HL-60/S4 treated with retinoic acid at 250 ng/mL for 4 days and 3 days (cell line): ENCODE results near the gene SGIP1.

Experiments used
- in situ Hi-C: fragments of 300-500 bp; cut with MboI; formaldehyde crosslinking; loops from 2 replicates; pipeline ENCODE4 v1.7.0; 2022; ENCODE audit warnings: low sequenced_read_pairs

SGIP1 gene

DNA sequence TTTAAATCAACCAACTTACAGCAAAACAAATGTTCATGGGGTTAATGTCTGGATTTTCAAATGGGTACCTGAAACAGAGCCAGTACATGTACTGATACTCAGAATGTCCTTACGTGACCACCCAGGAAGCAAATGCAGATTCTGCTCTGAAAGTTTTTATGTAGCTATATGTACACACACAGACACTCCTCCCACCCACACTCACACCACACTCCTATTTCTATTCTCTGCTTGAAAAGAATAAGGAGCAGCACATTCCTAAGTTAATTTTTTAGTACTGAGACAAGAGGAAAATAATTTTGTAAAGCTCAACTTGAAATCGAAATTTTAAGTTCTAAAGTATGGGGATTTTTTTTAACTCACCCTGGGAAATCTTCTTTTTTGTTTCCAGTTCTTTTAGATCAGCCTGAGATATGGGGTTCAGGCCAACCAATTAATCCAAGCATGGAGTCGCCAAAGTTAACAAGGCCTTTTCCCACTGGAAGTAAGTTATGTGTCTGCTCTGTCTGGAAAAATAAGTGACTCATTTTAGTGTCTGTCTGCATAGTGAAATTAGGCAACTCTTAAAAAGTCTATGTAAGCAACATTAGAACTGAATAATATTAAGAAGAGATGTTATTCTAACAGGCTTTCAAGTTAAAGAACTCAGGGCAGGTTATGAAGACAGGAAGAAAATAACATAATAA lies 142.8 kb downstream of the SGIP1 start:
- in situ Hi-C loops, result no loop called here

- in situ Hi-C loops, result no loop called here
Observed at GRCh38 chr1:66678146-66678545, 144.2 kb downstream of the SGIP1 start.

DNA sequence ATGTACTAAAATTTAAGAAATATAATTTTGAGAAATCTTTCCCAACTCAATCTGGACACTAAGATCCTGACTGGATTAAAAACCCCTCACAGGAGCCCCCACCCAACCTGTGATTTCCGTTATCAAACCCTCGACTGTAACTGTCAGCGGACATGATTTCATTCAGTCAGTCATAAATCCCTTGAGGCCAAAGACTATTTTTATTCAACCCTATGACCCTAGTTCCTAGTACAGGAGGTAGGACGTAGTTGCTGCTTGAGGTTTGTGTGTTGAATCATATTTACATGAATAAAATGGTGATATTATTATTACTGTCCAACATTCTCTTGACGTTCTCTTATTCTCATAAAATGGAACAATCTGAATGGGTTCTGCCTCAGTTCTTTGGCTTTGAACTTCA lies 145.2 kb downstream of the SGIP1 start:
- in situ Hi-C loops, result no loop called here

GRCh38 chr1:66681686-66682085 lies 147.7 kb downstream of the SGIP1 start:
- in situ Hi-C loops, result no loop called here

GRCh38 chr1:66682106-66682505 lies 148.2 kb downstream of the SGIP1 start:
- in situ Hi-C loops, result no loop called here

DNA sequence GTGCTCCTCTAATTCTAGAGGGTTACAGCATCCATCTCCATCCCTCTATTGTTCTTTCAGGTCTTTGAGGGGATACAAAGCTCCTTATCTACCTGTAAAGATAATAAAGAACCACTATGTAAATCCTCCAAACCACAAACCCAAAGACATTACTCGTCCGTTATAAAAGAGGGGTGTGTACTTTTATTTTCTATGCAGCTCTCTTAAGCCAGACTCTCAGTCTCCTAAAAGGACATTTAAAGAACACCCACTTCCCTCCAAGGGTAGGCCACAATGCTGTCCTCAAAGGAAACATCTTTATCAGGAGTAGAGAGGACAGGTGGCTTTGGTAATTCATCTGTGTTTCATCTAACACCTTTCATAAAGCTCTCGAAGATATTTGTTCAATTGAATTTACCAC lies 150.4 kb downstream of the SGIP1 start:
- in situ Hi-C loops, result no loop called here

- in situ Hi-C loops, result no loop called here
Observed at GRCh38 chr1:66685265-66685664, 151.3 kb downstream of the SGIP1 start.

- in situ Hi-C loops, result no loop called here
Observed at GRCh38 chr1:66685670-66686069, 151.7 kb downstream of the SGIP1 start.

DNA sequence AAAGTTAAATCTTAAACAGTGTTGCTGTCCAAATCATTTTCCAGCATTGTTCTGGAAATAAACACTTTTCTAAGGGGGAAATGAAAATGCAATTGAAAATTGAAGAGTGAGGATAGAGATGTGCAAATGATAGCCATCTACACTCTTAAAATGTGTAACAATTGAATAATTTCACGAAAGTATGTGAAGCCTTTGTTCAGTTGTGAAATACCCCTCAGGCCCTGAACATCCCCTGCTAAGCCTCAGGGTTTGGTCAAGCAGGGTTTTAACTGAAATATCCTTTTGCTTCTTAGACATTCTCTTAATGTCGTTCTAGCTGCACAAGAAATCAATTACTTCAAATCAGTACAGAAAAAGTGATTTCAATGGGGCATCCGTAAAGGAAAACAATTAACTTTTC lies 152.5 kb downstream of the SGIP1 start:
- in situ Hi-C loops, result no loop called here

GRCh38 chr1:66687358-66687757 lies 153.4 kb downstream of the SGIP1 start:
- in situ Hi-C loops, result no loop called here

DNA sequence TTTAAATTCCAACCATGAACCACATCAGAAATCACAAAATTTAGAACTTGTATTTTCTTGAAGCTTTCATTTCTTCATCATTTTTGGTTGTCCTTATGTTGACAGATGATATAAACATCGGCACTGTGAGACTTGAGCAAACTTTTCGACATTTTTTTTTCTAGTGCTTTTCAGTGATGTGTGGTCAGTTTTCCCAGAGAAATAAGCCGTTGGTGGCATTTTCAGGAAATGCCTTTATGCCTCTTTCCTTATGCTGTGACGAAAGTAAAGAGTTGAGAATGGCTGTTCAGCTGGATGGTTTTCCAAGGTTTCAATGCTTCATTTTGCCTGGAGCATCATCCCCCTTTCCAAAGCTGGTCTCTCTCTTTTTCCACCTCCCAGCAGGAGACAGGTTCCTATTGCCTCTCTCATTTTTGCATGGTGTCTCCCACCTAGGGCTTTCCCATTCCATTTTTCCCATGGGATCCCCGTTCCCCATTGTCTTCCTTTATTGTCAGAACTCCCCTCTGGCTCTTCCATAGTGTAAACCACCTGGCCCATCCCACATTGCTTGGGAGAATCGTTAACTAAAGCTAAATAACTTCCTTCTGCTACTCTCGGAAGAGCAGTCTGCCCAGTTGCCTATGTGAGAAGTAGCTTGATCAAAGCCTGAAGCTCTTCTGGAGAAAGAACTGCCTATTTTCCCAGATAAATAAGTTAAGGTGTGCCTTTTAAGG lies 156.9 kb downstream of the SGIP1 start:
- in situ Hi-C loops, result no loop called here

GRCh38 chr1:66692681-66693080 lies 158.7 kb downstream of the SGIP1 start:
- in situ Hi-C loops, result no loop called here

DNA sequence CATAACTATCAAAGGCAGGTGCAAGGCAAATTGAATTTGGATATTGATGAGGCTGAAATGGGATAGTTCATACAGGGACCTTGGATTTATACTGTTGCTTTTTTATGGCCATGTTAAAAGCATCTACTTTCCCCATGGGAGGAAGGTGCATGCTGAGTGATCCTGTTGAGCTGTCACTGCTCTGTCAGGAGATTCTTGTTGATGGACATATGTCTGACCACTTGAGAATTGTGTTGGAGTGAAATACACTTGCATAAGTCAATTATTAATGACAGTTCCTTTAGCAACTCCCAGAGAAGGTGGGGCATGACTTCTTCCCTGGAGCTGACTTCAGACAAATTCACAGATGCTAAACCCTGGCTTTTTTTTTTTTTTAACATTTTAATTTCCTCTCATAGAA lies 159.9 kb downstream of the SGIP1 start:
- in situ Hi-C loops, result no loop called here

GRCh38 chr1:66695116-66695515 lies 161.2 kb downstream of the SGIP1 start:
- in situ Hi-C loops, result no loop called here

DNA sequence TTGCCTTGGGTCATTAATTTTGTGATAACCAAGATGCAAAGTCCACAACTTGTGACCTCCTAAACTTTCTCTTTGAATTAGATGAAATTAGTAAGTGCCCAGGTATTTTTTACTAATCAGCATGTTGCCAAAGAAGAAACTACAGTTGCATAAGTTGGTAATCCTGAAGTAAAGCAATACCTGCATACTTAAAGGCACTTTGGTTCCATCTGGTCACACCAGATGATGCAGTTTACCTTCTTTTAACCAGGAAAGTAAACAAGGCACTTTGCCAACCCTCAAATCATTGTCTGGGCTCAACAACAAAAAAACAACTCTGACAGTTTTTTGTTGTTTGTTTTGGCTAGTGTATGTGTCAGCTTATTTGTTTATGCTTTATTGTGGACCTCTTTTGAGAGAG lies 162.8 kb downstream of the SGIP1 start:
- in situ Hi-C loops, result no loop called here

DNA sequence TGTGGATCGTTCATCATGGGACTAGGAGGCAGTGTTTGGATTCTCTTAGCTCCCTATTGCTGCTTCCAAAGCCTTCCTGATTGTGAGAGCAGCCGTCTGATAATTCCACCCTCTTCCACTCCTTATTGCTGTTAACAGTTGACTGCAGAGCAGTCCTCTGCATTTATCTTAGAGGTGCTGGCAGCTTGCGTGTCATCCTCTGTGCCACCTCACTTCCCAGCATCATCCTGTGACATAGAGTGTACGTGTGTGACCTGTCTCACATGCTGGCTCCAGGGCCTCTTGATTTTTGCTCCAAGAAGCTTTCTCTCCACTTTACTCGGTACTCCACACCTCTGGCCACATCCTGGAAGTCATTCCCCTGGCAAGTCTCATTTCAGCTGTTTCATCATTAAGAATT lies 165.3 kb downstream of the SGIP1 start:
- in situ Hi-C loops, result no loop called here

DNA sequence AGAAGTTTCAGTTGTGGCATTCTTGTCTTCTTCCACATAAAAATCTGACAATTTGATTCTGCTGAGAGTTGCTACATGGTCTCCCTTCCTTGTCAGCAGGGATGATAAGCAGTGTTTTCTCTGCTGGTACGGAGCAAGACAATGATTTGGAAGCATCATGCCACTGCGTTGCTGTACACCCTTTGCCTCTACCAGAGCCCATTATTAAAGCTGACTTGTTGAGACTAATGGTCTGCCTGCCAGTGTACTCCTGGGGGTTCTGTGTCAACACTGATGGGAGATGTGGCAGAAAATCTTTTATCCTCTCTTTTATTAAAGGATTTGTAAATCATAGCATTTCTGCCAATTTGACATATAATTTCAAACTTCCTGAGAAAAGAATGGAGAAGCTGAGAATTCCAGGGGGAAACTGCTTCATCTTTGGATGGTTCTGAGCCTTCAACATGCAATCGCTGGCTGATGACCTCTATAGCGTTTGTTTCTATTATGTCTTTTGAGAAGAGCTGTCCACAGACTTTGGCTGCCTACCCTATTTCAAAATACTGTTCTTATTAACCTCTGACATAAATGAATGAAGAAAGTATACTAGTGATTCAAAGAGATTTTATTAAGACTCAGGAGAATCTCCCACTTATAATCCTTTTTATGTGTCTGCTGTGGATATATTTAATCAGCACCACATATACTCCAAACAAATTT lies 170.4 kb downstream of the SGIP1 start:
- in situ Hi-C loops, result no loop called here

DNA sequence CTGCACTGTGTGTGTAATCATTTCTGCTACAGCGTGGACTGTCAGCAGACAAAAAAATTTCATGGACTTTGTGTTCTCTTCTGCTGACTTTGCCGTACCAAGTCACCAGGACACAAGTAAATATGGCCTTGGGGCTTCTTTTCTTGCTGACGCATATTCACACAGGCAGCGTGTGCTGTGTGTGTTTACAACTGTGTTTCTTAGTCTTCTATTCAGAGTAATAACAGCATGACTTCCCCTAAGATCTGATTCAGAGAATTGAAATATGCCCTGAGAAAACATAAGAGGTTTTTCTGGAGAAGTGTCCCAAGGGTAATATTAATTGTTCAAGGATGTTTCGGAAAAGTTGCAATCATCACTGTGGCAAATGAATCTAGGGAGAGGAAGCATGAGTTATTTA lies 171.2 kb downstream of the SGIP1 start:
- in situ Hi-C loops, result no loop called here

- in situ Hi-C loops, result no loop called here
Observed at GRCh38 chr1:66711420-66711819, 177.5 kb downstream of the SGIP1 start.

GRCh38 chr1:66712839-66713238 lies 178.9 kb downstream of the SGIP1 start:
- in situ Hi-C loops, result no loop called here

GRCh38 chr1:66723985-66724384 lies 190.0 kb downstream of the SGIP1 start:
- in situ Hi-C loops, result no loop called here
